ENCODE measurements around the gene POLD1.

The POLD1 gene

DNA sequence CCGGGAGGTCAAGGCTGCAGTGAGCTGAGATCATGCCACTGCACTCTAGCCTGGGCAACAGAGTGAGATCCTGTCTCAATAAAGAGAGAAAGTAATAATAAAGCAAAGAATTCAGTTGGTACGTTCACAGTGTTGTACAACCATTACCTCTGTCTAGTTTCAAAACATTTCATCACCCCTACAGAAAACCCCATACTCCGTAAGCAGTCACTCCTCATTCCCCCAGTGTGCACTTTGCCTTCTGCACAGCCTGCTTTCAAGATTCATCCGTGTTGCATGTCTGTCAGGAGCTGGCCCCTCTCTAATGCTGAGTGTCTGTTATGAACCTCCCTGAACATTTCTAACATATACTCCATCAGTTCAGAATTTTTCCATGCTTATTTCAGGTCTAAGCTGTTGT is 9.4 kb downstream of the POLD1 start:
- no peaks in the 10 kb centered on the region for H3K27me3 Mint-ChIP-seq
- no peak for ATAC-seq
- peaks cover 42% of the 10 kb centered on the region for H3K36me3 Mint-ChIP-seq (ENCODE audit: low read depth)
- H3K27ac Mint-ChIP-seq: no peak overlapping the region
- H3K4me1 Mint-ChIP-seq: peaks cover 2% of the 10 kb centered on the region
- no peak overlapping the region for H3K4me3 Mint-ChIP-seq
- DNase-seq: no peak
- H3K9me3 Mint-ChIP-seq: no peaks in the 10 kb centered on the region

GRCh38 chr19:50394017-50394416 is 9.9 kb downstream of the POLD1 start:
- Mint-ChIP-seq H3K27me3 (no peaks in the 10 kb centered on the region), H3K27ac (no peak overlapping the region), H3K36me3 (ENCODE audit: low read depth) (peaks cover 44% of the 10 kb centered on the region), H3K9me3 (no peaks in the 10 kb centered on the region), H3K4me1 (peaks cover 2% of the 10 kb centered on the region), H3K4me3 (no peak overlapping the region)
- DNase-seq: no peak
- no peak for ATAC-seq

DNA sequence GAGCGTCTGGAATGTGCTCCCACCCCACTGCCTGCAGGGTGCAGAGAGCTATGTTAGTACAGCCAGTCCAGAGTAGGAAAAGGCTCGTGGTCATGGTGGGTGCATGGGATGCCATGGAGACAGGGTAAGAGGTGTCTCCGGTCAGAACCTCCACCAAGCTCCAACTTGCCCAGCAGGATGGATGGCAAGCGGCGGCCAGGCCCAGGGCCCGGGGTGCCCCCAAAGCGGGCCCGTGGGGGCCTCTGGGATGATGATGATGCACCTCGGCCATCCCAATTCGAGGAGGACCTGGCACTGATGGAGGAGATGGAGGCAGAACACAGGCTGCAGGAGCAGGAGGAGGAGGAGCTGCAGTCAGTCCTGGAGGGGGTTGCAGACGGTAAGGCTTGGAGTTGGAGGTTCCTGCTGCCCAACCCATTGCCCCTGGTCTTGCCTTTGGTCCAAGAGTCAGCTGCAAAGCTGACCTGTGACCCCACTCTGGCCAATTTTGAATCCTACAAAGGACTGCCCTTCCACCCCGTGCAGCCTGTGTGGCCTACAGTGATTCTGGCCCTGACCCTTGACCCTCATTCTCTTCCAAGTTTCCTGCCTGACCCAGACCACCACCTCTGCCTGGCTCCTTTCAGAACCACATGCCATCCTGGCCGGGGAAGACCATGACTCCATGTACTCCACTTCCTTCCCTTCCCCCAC is 14.7 kb downstream of the POLD1 start:
- H3K36me3 Mint-ChIP-seq (ENCODE audit: low read depth): peaks cover 27% of the 10 kb centered on the region
- no peak overlapping the region for H3K27ac Mint-ChIP-seq
- H3K4me1 Mint-ChIP-seq: peaks cover 2% of the 10 kb centered on the region
- no peak overlapping the region for H3K4me3 Mint-ChIP-seq
- ATAC-seq: no peak
- DNase-seq: no peak
- H3K9me3 Mint-ChIP-seq: no peaks in the 10 kb centered on the region
- no peaks in the 10 kb centered on the region for H3K27me3 Mint-ChIP-seq

GRCh38 chr19:50399368-50399745 is 15.2 kb downstream of the POLD1 start:
- ATAC-seq (no peak), DNase-seq (no peak)
- Mint-ChIP-seq H3K9me3 (no peaks in the 10 kb centered on the region), H3K4me1 (peaks cover 2% of the 10 kb centered on the region), H3K27ac (no peak overlapping the region), H3K27me3 (no peaks in the 10 kb centered on the region), H3K36me3 (ENCODE audit: low read depth) (peaks cover 27% of the 10 kb centered on the region), H3K4me3 (no peak overlapping the region)

DNA sequence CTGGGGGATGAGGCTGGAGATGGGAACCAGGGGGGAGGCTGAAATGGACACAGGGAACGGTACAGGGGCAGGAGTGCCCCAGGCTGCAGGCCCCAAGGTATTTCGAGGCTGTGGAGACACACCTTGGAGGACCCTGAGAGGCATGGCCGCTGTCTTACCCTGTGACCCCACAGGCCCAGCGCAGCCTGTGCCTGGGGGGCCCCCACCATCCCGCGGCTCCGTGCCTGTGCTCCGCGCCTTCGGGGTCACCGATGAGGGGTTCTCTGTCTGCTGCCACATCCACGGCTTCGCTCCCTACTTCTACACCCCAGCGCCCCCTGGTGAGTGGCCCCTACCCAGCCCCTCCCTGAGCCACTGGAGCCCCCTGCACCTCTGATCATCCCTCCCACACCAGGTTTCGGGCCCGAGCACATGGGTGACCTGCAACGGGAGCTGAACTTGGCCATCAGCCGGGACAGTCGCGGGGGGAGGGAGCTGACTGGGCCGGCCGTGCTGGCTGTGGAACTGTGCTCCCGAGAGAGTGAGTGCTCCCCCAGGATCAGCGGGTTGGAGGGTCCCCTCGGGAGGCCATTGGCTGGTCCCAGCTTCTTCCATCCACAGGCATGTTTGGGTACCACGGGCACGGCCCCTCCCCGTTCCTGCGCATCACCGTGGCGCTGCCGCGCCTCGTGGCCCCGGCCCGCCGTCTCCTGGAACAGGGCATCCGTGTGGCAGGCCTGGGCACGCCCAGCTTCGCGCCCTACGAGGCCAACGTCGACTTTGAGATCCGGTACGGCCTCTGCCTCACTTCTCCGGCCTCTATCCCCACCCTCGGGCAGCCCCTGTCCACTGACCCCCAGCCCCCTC is 17.7 kb downstream of the POLD1 start:
- Mint-ChIP-seq H3K27ac (no peak overlapping the region), H3K4me3 (no peak overlapping the region), H3K27me3 (no peaks in the 10 kb centered on the region), H3K9me3 (no peaks in the 10 kb centered on the region), H3K4me1 (no peaks in the 10 kb centered on the region), H3K36me3 (ENCODE audit: low read depth) (peaks cover 32% of the 10 kb centered on the region)
- no peak for DNase-seq
- ATAC-seq: no peak

DNA sequence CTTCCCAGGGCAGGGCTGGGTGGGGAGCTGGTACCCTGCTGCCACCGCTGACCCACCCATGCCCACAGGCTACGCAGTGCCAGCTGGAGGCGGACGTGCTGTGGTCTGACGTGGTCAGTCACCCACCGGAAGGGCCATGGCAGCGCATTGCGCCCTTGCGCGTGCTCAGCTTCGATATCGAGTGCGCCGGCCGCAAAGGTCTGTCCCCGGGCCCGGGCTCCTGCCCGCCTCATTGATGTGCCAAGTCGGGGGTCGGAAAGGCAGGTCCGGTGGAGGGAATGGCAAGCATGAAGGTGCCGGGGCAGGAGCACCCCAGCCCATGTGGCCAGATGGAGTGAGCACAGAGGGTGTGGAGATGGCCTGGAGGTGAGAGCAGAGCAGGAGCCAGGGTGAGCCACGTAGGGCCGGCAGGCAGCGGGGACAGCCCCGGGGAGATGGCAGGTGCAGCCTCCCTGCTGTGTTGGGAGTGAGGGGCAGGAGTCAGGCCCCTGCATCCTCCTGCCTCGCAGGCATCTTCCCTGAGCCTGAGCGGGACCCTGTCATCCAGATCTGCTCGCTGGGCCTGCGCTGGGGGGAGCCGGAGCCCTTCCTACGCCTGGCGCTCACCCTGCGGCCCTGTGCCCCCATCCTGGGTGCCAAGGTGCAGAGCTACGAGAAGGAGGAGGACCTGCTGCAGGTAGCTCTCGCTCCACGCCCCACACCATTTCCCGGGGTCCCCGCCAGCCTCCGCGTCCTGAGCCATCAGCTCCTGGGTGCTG is 18.6 kb downstream of the POLD1 start:
- Mint-ChIP-seq H3K27me3 (no peaks in the 10 kb centered on the region), H3K9me3 (no peaks in the 10 kb centered on the region), H3K4me3 (no peak overlapping the region), H3K27ac (no peak overlapping the region), H3K4me1 (no peaks in the 10 kb centered on the region), H3K36me3 (ENCODE audit: low read depth) (peaks cover 32% of the 10 kb centered on the region)
- no peak for DNase-seq
- ATAC-seq: no peak

GRCh38 chr19:50406156-50406820 is 22.1 kb downstream of the POLD1 start:
- no peaks in the 10 kb centered on the region for H3K9me3 Mint-ChIP-seq
- H3K4me3 Mint-ChIP-seq: no peak overlapping the region
- H3K36me3 Mint-ChIP-seq (ENCODE audit: low read depth): peaks cover 34% of the 10 kb centered on the region
- no peak overlapping the region for H3K27ac Mint-ChIP-seq
- no peaks in the 10 kb centered on the region for H3K27me3 Mint-ChIP-seq
- DNase-seq (no peak), ATAC-seq (no peak)
- no peaks in the 10 kb centered on the region for H3K4me1 Mint-ChIP-seq

GRCh38 chr19:50406829-50407228 is 22.7 kb downstream of the POLD1 start:
- no peak for ATAC-seq
- H3K4me1 Mint-ChIP-seq: no peaks in the 10 kb centered on the region
- no peak overlapping the region for H3K4me3 Mint-ChIP-seq
- no peaks in the 10 kb centered on the region for H3K9me3 Mint-ChIP-seq
- H3K27ac Mint-ChIP-seq: no peak overlapping the region
- no peaks in the 10 kb centered on the region for H3K27me3 Mint-ChIP-seq
- DNase-seq: no peak
- H3K36me3 Mint-ChIP-seq (ENCODE audit: low read depth): peaks cover 34% of the 10 kb centered on the region

DNA sequence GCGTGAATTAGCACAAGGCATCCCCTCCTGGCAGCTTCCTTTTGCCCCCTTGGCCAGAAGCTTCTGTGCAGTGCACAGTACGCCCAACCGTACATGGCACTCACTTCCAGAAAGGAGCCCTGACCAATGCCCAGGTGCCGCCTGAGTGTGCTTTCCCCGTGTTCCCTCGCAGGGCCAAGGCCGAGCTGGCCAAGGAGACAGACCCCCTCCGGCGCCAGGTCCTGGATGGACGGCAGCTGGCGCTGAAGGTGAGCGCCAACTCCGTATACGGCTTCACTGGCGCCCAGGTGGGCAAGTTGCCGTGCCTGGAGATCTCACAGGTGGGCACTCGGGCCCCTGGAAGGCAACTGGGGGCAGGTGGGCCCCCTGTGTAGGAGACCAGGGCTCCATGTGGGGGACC is 25.2 kb downstream of the POLD1 start:
- no peaks in the 10 kb centered on the region for H3K4me1 Mint-ChIP-seq
- H3K27me3 Mint-ChIP-seq: no peaks in the 10 kb centered on the region
- no peak for ATAC-seq
- no peak overlapping the region for H3K27ac Mint-ChIP-seq
- no peak overlapping the region for H3K4me3 Mint-ChIP-seq
- H3K36me3 Mint-ChIP-seq (ENCODE audit: low read depth): peaks cover 33% of the 10 kb centered on the region
- no peaks in the 10 kb centered on the region for H3K9me3 Mint-ChIP-seq
- no peak for DNase-seq

DNA sequence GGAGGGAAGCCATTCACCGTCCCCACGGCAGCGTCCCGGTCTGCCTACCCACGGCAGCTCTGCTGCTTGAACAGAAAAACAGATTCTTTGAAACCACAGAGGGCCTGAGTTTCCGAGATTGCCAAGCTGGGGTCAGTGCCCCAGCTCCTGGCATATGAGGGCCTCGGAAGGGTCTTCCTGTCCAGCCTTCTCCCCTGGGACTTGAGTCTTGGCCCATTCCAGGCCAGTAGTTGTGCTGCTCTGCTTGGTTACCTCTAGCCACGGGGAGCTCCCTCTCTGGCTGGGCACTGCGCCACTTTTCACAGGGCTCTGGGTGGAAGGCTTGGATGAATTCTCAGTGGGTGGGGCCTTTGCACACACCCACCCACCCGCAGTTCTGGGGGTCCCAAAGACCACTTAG is 26.0 kb downstream of the POLD1 start:
- DNase-seq: no peak
- H3K27me3 Mint-ChIP-seq: no peaks in the 10 kb centered on the region

GRCh38 chr19:50412419-50412818 is 28.3 kb downstream of the POLD1 start:
- Mint-ChIP-seq H3K4me3 (no peak overlapping the region), H3K36me3 (ENCODE audit: low read depth) (peaks cover 25% of the 10 kb centered on the region), H3K27me3 (no peaks in the 10 kb centered on the region), H3K4me1 (no peaks in the 10 kb centered on the region), H3K9me3 (no peaks in the 10 kb centered on the region), H3K27ac (no peak overlapping the region)
- no peak for DNase-seq
- no peak for ATAC-seq

More for the DNA sequence above, 26.0 kb downstream of the POLD1 start:
- ATAC-seq: no peak
- H3K4me3 Mint-ChIP-seq: no peak overlapping the region
- no peaks in the 10 kb centered on the region for H3K4me1 Mint-ChIP-seq
- H3K9me3 Mint-ChIP-seq: no peaks in the 10 kb centered on the region
- peaks cover 35% of the 10 kb centered on the region for H3K36me3 Mint-ChIP-seq (ENCODE audit: low read depth)
- H3K27ac Mint-ChIP-seq: no peak overlapping the region

DNA sequence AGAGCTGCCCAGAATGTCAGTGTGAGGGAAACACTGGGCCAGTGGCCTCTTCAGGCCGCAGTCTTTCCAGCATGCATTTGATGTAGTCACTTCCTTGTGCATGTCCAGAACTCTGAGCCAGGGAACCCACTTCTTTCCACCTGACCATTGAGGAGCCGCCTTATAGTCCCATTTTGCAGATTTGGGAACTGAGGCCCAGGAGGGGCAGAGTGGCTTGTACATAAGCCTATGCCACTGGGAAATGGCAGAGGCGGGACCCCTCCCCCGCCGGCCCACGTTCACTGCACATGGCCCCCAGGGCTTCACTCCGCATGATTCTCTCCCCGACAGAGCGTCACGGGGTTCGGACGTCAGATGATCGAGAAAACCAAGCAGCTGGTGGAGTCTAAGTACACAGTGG is 28.9 kb downstream of the POLD1 start:
- Mint-ChIP-seq H3K27ac (no peak overlapping the region), H3K9me3 (no peaks in the 10 kb centered on the region), H3K36me3 (ENCODE audit: low read depth) (peaks cover 25% of the 10 kb centered on the region), H3K4me3 (no peak overlapping the region), H3K27me3 (no peaks in the 10 kb centered on the region), H3K4me1 (no peaks in the 10 kb centered on the region)
- no peak for ATAC-seq
- DNase-seq: no peak

GRCh38 chr19:50413531-50413930 is 29.4 kb downstream of the POLD1 start:
- Mint-ChIP-seq H3K4me1 (peaks cover 3% of the 10 kb centered on the region), H3K27me3 (no peaks in the 10 kb centered on the region), H3K9me3 (no peaks in the 10 kb centered on the region), H3K27ac (no peak overlapping the region), H3K36me3 (ENCODE audit: low read depth) (peaks cover 26% of the 10 kb centered on the region), H3K4me3 (no peak overlapping the region)
- DNase-seq (no peak), ATAC-seq (no peak)

DNA sequence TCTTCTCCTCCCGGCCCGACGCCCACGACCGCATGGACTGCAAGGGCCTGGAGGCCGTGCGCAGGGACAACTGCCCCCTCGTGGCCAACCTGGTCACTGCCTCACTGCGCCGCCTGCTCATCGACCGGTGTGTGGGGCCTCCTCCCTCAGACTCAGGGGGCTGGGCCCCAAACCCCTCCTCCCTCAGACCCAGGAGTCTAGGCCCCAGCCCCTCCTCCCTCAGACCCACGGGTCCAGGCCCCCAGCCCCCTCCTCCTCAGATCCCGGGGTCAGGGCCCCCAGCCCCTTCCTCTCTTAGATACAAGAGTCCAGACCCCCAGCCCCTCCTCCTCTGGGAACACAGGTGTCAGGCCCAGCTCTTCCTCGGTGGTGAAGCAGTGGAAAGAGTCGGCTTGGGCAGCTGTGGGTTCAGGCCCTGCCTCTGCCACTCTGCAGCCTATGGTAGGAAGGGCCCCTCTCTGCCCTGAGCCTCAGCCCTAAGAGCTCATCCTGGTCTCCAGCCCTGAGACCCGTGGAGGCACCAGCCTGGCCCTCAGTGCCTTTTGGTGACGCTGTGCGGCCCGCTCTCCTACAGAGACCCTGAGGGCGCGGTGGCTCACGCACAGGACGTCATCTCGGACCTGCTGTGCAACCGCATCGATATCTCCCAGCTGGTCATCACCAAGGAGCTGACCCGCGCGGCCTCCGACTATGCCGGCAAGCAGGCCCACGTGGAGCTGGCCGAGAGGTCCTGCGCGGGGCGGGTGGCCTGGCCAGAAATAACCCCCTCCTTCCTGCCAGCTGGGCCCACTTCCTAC is 30.9 kb downstream of the POLD1 start:
- ATAC-seq (peak; percentile 65), DNase-seq (peak; percentile 84)
- no peak overlapping the region for H3K27ac Mint-ChIP-seq
- H3K4me3 Mint-ChIP-seq: no peak overlapping the region
- peaks cover 8% of the 10 kb centered on the region for H3K27me3 Mint-ChIP-seq
- H3K9me3 Mint-ChIP-seq: no peaks in the 10 kb centered on the region
- peaks cover 13% of the 10 kb centered on the region for H3K4me1 Mint-ChIP-seq
- peaks cover 24% of the 10 kb centered on the region for H3K36me3 Mint-ChIP-seq (ENCODE audit: low read depth)
